ENCODE measurements around the gene MPRIP.

- TF ChIP-seq ZNF26 (tag by site-specific recombination; IDR thresholded peaks at IDR 0.05) (no peak), ZNF138 (tag by site-specific recombination; IDR thresholded peaks at IDR 0.05; ENCODE audit: borderline replicate concordance) (no peak), SP7 (tag by site-specific recombination; IDR thresholded peaks at IDR 0.05) (no peak), ZNF324 (tag by site-specific recombination; IDR thresholded peaks at IDR 0.05) (no peak), CTCF (tag by site-specific recombination; IDR thresholded peaks at IDR 0.05) (no peak), MYNN (tag by site-specific recombination; IDR thresholded peaks at IDR 0.05; ENCODE audit: borderline replicate concordance) (no peak)
Observed at GRCh38 chr17:17110520-17110919, 68.3 kb downstream of the MPRIP start.
